Measurements from ENCODE around the gene NPAS3.

DNA sequence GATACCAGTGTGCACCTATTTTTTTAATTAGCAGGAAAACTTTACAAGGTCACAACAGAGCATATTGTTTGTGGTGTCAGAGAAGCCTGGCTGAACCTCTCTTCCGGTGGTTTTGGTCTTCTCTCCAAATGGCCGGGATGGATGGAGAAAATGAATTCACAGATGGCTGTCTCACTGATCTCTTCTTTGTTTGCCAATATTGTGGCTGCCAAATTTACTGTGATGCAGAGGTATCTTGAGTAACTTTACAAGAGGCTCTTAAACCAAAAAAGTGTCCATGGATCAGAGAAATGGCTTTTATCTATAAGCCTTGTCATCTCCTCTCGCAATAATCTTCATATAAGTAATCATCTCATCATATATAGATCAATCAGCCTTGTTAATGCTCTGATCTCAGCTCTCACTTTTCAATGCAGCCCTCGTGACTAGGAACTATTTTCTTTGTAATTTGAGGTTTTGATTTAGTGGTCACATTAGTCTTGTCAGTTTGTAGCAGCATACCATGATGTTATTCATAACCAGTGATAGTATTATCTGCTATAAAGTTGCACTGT lies 704.1 kb downstream of the NPAS3 start:
- TF ChIP-seq, protein P1, sequence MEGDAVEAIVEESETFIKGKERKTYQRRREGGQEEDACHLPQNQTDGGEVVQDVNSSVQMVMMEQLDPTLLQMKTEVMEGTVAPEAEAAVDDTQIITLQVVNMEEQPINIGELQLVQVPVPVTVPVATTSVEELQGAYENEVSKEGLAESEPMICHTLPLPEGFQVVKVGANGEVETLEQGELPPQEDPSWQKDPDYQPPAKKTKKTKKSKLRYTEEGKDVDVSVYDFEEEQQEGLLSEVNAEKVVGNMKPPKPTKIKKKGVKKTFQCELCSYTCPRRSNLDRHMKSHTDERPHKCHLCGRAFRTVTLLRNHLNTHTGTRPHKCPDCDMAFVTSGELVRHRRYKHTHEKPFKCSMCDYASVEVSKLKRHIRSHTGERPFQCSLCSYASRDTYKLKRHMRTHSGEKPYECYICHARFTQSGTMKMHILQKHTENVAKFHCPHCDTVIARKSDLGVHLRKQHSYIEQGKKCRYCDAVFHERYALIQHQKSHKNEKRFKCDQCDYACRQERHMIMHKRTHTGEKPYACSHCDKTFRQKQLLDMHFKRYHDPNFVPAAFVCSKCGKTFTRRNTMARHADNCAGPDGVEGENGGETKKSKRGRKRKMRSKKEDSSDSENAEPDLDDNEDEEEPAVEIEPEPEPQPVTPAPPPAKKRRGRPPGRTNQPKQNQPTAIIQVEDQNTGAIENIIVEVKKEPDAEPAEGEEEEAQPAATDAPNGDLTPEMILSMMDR (conservative IDR thresholded peaks at IDR 0.05; ENCODE audit: low read length) = no peak
- TF ChIP-seq EZH2phosphoT487 (IDR thresholded peaks at IDR 0.05; ENCODE audit: borderline replicate concordance, low read depth, low read length) = no peak
